Purkinje cell (primary cell): ENCODE results near the gene HYDIN. TPM values are rescaled to one million over a fixed set of nuclear protein-coding genes. Genes with fewer than 3 reads are reported as not detected.

ENCODE experiments used
- polyA plus RNA-seq: library from polyadenylated mRNA; unstranded; fragments of >200 nt; fragmentation: Nextera tagmentation; gene quantifications from 2 replicates; pipeline ENCODE4 v1.2.1, GENCODE V29; 2014

The HYDIN gene
- 0.80 and 1.9 TPM in 2 replicates for polyA plus RNA-seq

DNA sequence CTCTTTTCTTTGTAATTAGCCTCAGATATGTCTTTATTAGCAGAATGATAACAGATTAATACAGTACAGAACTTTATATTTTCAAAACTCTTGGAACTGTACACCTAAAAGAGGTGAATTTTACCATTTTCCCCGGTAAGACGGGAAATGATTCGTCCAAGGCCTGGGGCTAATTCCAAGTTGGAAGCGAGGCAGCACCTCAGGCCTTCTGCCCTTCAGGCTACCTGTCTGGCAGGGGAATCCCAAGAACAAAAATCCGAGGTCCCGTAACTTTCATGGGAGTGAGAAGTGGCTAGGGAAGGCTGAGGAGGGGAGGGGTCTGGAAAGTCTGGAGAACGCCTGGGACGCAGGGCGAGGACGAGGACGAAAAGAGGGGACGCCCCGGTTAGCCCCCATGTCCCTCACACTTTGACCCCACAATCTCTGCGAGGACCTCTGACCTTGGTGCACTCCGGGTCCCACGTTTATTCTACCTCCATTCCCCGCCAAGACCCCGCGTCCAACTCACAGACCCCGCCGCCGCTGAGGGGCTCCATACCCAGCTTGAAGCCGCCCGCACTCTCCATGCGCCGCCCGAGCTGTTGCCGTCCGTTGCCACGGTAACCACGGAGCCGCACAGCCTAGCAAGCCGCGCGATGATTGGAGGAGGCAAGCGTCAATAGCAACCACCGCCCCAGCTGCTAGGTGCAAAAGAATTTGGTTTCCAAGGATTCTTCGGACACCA, at the start of gene HYDIN:
TSS of gene HYDIN (minus strand) at position 601 of the 724 bp plus-strand sequence. CDS start 43,827 bp downstream, outside the sequence.

DNA sequence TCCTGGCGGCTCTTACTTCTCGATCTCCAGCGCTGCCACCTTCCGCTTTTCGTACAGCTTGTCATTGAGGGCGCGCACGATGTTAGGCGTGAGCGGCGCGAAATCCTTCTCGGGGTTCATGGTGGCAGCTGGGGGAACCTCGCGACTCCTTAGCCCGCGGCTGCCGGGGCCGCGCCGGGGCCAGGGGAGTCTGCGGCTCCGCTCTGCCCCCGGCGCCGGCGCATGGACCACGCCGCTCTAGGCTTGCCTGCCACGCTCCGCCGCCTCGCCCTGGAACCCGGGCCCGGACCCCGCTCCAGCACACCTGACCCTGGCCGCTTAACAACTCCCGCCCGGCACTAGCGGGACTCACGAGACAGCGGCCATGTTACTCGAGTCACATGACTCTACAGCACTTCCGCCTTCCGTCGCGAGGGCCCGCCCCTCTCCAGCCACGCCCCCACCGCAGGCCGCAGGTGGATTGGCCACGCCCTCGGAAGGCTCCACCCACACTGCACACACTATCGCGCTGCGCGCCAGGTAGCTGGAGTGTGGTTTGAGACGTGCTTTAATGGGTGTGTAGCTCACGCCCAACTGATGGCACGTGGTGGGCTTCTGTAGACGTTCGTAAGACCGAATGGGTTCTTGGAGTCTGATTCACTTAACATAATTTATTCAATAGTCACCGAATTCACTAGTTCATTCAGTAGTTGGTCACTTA, 429.6 kb downstream of the HYDIN start, which contains the start of gene VAC14:
TSS of gene VAC14 (minus strand) at position 378 of the 700 bp plus-strand sequence. CDS start at position 120, 258 bp downstream.

Other genes starting within 250 kb of the HYDIN start
- gene CMTR2, start 58.7 kb upstream of the HYDIN start, polyA plus RNA-seq = 5.0 and 9.1 TPM in 2 replicates
- 2.9 and 5.8 TPM in 2 replicates for gene CALB2, start 128.0 kb upstream of the HYDIN start, polyA plus RNA-seq
- not detected in 2 replicates for gene TLE7, start 211.3 kb upstream of the HYDIN start, polyA plus RNA-seq
- 20.5 and 37.4 TPM in 2 replicates for gene ZNF23, start 231.5 kb upstream of the HYDIN start, polyA plus RNA-seq